A204.1 (cell line): Measurements from ENCODE around the gene GNE.
"Not testable (repeated sequence)": the region's sequence is repeated elsewhere in the genome, so short reads cannot be mapped to it uniquely, and the experiment has no call there.

Experiments used
- FAIRE-seq: peaks from 2 replicates; lab custom pipeline; 2012; peaks lifted over from hg19 to GRCh38; lab: Jason Lieb, UNC

Gene GNE, protein sequence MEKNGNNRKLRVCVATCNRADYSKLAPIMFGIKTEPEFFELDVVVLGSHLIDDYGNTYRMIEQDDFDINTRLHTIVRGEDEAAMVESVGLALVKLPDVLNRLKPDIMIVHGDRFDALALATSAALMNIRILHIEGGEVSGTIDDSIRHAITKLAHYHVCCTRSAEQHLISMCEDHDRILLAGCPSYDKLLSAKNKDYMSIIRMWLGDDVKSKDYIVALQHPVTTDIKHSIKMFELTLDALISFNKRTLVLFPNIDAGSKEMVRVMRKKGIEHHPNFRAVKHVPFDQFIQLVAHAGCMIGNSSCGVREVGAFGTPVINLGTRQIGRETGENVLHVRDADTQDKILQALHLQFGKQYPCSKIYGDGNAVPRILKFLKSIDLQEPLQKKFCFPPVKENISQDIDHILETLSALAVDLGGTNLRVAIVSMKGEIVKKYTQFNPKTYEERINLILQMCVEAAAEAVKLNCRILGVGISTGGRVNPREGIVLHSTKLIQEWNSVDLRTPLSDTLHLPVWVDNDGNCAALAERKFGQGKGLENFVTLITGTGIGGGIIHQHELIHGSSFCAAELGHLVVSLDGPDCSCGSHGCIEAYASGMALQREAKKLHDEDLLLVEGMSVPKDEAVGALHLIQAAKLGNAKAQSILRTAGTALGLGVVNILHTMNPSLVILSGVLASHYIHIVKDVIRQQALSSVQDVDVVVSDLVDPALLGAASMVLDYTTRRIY

GRCh38 chr9:36258208-36258995 is at the start of gene GNE:
Gene GNE (minus strand): TSS chr9:36258448. CDS start chr9:36249355, 9,093 bp downstream.
- FAIRE-seq: no peak

DNA sequence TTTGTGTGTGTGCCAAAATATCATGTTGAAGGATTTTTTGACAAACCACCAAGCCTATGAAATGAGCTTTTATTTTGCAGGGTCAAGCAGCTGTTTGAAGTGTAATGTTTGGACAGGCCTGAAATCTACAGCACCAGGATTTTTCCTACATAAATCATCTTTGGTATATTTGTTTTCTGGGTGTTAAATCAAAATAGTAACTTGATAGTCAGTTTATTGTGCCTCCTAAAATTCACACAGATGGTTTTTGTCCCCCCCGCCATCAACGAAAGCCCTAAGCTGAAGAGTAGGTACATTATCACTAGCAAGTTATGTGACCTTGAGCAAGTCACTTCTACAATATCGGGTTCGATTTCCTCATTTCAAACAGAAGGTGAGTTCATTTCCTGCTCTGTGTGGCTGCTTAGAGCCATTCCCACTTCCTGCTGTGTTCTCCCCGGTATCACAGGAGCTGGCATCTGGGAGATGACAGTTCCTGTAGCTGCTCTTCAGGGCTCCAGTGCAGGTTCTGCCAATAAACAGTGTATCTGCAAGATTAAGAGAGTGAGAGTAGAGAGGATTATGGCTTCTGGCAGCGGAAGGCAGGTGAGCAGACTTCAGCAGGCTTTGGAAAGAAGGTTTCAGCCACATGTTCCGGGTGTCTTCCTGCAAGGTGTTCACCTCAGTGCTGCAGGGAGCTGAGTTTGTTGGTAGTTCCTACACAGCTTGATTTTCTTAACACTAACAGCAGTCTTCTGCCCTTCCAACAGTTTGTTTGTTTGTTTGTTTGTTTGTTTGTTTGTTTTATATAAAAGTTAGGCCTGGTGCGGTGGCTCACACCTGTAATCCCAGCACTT is 48.4 kb upstream of the GNE start:
- FAIRE-seq: no peak

GRCh38 chr9:36304366-36304765 is 46.1 kb upstream of the GNE start:
- not testable (repeated sequence) for FAIRE-seq

DNA sequence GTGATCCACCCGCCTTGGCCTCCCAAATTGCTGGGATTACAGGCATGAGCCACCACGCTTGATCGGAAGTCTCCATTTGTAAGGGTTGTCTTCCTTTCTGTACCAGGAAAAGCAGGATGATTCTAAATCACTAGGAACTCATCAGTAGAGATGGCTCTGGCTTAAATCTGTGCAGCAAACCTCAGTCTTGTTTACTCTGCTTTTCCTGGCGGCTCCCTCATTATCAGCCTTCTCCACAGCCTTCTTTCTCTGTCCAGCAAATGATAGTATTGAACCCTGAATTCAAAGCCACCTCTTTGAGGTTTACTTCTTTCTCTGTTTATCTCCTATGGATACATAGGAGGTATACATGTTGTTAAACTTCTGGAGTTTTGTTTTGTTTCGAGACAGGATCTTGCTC is 43.0 kb upstream of the GNE start:
- FAIRE-seq: no peak

GRCh38 chr9:36298566-36298965 is 40.3 kb upstream of the GNE start:
- FAIRE-seq: no peak

DNA sequence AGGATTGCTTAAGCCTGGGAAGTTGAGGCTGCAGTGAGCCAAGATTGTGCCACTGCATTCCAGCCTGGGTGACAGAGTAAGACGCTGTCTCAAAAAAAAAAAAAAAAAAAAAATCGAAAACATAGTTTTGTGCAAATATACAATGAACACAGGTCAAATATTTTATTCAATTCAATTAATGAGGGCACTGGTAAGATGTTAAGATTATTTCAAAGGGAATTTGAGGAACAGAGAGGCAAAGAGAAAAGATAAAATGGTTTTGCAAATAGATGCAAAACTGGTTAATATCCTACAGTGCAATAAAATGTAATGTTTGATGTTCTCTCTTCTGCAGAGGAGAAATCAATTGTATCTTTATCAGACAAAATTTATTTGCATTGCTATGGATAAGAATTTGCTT is 39.5 kb upstream of the GNE start:
- no peak for FAIRE-seq

DNA sequence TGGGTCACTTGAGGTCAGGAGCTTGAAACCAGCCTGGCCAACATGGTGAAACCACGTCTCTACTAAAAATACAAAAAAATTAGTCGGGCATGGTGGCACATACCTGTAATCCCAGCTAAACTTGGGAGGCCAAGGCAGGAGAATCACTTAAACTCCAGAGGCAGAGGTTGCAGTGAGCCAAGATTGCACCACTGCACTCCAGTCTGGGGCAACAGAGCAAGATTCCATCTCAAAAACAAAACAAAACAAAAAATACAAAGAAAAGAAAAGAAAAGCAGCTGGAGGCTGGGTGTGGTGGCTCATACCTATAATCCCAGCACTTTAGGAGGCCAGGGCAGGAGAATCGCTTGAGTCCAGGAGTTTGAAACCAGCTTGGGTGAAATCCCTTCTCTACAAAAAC is 36.7 kb upstream of the GNE start:
- not testable (repeated sequence) for FAIRE-seq

GRCh38 chr9:36293918-36294317 is 35.7 kb upstream of the GNE start:
- FAIRE-seq: no peak

DNA sequence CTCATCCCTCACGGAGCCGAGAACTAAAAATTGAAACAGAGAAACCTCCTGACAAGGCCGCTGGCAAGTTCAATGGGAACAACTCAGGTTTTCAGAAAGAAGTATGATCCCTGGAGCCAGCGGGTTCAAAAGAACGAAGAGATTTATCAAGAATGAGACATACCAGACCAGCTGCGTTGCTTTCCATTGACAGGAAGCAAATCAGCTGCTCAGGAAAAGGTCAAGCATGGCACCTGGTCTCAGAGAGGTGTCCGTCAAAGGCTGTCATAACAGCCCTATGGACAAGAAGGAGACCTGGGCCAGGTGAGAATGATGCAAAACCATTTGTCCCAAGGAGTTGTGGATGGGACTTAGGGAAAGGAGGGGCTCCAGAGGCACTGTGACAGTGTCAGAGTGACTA is 34.9 kb upstream of the GNE start:
- no peak for FAIRE-seq

GRCh38 chr9:36292641-36293040 is 34.4 kb upstream of the GNE start:
- no peak for FAIRE-seq

DNA sequence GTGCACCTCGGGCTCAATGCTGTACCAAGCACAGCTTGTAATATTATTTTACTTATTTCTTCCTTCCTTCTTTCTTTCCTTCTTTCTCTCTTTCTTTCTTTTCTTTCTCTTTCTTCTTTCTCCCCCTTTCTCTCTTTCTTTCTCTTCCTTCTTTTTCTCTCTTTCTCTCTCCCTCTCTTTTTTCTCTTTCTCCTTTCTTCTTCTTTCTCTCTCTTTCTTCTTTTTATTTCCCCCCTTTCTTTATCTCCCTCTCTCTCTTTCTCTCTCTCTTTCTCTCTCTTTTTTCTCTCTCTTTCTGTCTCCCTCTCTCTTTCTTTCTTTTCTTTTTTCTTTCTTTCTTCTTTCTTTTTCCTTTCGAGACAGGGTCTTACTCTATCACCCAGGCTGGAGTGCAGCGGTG is 32.7 kb upstream of the GNE start:
- FAIRE-seq: no peak

DNA sequence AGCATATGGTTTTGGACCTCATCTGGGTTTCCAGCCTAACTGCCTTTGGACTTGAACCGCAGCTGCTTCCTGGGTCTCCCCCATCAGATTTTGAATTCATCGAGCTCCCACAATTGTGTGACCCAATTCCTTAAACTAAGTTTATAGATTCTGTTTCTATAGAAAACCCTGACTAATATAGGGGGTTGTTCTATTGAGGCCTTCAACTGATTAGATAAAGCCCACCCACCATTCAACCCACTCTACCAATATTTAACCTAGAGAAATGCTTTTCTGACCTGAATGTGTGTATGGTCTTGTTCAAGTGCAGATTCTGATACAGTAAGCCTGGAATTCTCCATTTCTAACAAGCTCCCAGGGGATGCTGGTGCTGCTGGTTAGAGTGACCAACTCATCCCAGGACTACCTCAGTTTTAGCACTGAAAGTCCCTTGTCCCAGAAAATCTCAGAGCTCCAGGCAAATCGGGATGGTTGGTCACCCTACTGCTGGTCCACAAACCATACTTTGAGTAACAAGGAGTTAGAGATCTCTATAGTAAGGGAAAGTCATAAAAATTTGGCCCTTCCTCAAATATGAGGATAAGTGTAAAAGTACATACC is 31.7 kb upstream of the GNE start:
- FAIRE-seq: no peak

DNA sequence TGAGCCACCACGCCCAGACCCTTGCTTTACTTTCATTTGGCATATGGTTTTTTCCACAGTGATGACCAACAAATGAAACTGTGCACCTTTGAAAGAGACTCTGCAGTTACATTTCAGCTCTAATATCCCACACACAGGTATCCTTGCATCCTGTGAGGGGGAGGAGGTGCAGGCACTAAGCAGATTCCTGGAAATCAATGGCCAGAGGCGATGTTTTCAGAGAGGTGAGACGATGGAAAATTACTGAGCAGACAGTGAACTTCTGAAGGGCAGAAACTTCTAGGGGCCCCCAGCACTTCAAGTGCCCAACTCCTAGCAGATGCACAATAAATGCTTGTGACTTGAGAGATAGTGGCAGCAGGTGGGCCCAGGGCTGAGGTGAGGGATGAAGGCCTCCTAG is 29.8 kb upstream of the GNE start:
- no peak for FAIRE-seq

DNA sequence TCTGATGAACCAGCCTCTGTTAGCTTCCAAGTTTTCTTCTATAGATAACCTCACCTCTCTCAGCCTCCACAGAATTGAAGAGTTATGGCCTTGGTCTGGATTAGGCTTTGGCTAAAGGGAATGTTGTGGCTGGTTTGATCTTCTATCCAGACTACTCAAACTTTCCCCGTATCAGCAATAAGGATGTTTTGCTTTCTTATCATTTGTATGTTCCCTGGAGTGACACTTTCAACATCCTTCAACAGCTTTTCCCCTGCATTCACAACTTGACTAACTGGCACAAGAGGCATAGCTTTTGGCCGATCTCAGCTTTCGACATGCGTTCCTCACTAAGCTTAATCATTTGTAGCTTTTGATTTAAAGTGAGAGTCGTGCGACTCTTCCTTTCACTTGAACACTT is 28.1 kb upstream of the GNE start:
- no peak for FAIRE-seq

GRCh38 chr9:36284226-36284625 is 26.0 kb upstream of the GNE start:
- FAIRE-seq: no peak

DNA sequence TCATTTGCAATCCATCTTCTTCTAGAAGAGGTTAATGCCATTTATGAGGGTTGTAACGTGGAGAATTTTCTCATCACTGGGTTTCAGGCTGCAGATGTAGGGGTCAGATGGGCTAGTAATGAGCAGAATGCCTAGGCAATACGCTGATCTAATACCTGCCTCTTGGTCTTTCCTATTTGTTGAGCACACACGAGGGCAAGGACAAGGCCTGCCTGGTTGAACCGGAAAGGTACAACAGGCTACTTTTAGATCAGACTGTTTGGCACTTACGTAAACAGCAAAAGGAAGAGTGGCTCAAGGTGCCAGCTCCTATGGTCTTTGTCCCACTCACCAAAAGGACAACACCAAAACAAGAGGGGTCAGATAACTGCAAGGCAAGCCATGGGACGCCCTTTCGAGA is 24.0 kb upstream of the GNE start:
- no peak for FAIRE-seq

GRCh38 chr9:36280989-36281388 is 22.7 kb upstream of the GNE start:
- FAIRE-seq: no peak

GRCh38 chr9:36278243-36278642 is 20.0 kb upstream of the GNE start:
- no peak for FAIRE-seq

DNA sequence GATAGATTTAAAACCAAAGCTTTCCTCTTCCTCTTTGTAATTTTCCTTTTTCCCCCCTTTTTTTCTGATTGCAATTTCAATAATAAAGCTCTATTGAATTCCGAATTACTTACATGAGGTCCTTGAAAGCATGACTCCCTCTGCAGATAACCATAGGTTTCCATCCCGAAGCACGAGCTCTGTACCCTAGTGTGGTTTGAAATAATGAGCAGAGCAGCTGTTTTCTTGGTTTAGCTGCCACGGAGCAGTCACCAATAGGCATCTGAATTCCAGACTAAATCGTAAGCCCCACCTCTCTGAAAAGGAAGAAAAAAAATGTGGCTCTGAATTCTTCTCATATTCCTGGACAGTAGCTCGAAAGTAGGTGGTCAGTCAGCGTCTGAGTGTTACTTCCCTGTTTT is 18.5 kb upstream of the GNE start:
- FAIRE-seq: no peak

DNA sequence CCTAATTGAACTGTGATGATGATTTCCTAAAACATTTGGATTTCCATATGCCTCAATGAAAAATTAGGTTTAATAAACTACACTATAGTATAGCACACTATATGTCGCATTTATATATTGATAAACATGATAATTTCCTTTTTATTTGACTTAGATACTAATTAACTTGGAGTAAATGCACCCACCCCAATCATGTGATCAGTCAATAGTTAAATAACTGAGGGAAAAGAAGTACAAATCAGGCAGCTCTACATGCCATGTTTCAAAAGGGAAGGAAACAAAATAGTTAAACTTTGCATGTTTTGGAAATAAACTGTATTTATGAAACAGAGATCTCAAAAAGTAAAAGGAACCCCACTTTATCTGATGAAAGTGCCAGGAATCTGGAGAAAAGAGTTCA is 18.0 kb upstream of the GNE start:
- no peak for FAIRE-seq

- FAIRE-seq: no peak
Measured at GRCh38 chr9:36275060-36275459, 16.8 kb upstream of the GNE start.

GRCh38 chr9:36273354-36273753 is 15.1 kb upstream of the GNE start:
- FAIRE-seq: not testable (repeated sequence)
